ENCODE data around the gene UMODL1.

The UMODL1 gene

GRCh38 chr21:42147386-42148020, 76.4 kb downstream of the UMODL1 start:
- CTCF ChIA-PET, result interaction anchor here (0.7 to 1.0 kb wide), 3 partner anchors 24 to 87 kb away, joined by 3 to 5 read pairs (median 3); no protein-coding TSS in a partner anchor
- no peak for DNase-seq (ENCODE audit: low spot score)
- POLR2A ChIA-PET (ENCODE audit: low non-redundant PET), result no interaction called here
- TF ChIP-seq CTCF (conservative IDR thresholded peaks at IDR 0.05; ENCODE audit: low read depth), result no peak
- no peak overlapping the region for H3K27ac ChIP-seq

GRCh38 chr21:42148097-42148496, 77.0 kb downstream of the UMODL1 start:
- no peak for TF ChIP-seq CTCF (conservative IDR thresholded peaks at IDR 0.05; ENCODE audit: low read depth)
- DNase-seq (ENCODE audit: low spot score), result no peak
- CTCF ChIA-PET, result interaction anchor here (0.9 kb wide), 1 partner anchor 233 kb away, joined by 3 read pairs; no protein-coding TSS in a partner anchor
- H3K27ac ChIP-seq, result no peak overlapping the region
- POLR2A ChIA-PET (ENCODE audit: low non-redundant PET), result no interaction called here

GRCh38 chr21:42148584-42148983, 77.5 kb downstream of the UMODL1 start:
- CTCF ChIA-PET, result interaction anchor here (0.9 kb wide), 1 partner anchor 233 kb away, joined by 3 read pairs; no protein-coding TSS in a partner anchor
- TF ChIP-seq CTCF (conservative IDR thresholded peaks at IDR 0.05; ENCODE audit: low read depth), result no peak
- no peak for DNase-seq (ENCODE audit: low spot score)
- no peak overlapping the region for H3K27ac ChIP-seq
- POLR2A ChIA-PET (ENCODE audit: low non-redundant PET), result no interaction called here

- ChIA-PET CTCF (no interaction called here), POLR2A (ENCODE audit: low non-redundant PET) (no interaction called here)
- no peak overlapping the region for H3K27ac ChIP-seq
- TF ChIP-seq CTCF (conservative IDR thresholded peaks at IDR 0.05; ENCODE audit: low read depth), result no peak
- DNase-seq (ENCODE audit: low spot score), result no peak
Observed at GRCh38 chr21:42149656-42150473, 78.7 kb downstream of the UMODL1 start.

- no peak for DNase-seq (ENCODE audit: low spot score)
- ChIA-PET POLR2A (ENCODE audit: low non-redundant PET) (no interaction called here), CTCF (interaction anchor here (0.6 to 0.8 kb wide), 2 partner anchors 21 to 22 kb away, joined by 3 read pairs; no protein-coding TSS in a partner anchor)
- no peak for TF ChIP-seq CTCF (conservative IDR thresholded peaks at IDR 0.05; ENCODE audit: low read depth)
- H3K27ac ChIP-seq, result no peak overlapping the region
Observed at GRCh38 chr21:42150474-42151085, 79.5 kb downstream of the UMODL1 start.

- ChIA-PET POLR2A (ENCODE audit: low non-redundant PET) (no interaction called here), CTCF (interaction anchor here (0.6 to 0.8 kb wide), 2 partner anchors 22 to 23 kb away, joined by 3 read pairs; no protein-coding TSS in a partner anchor)
- no peak for DNase-seq (ENCODE audit: low spot score)
- no peak overlapping the region for H3K27ac ChIP-seq
- TF ChIP-seq CTCF (conservative IDR thresholded peaks at IDR 0.05; ENCODE audit: low read depth), result no peak
Observed at GRCh38 chr21:42151148-42151947, 80.2 kb downstream of the UMODL1 start.
